K562 (cell line): Measurements from ENCODE around the gene ASB6. TPM values are rescaled to one million over a fixed set of nuclear protein-coding genes. Genes with fewer than 3 reads are reported as not detected.

Experiments used
- ARID2 ChIP-seq: fragments of 450-650 bp; IDR thresholded peaks from 2 replicates; pipeline ENCODE4 v1.6.1; 2017; ENCODE audit warnings: antibody characterized with exemption, mild to moderate bottlenecking
- CBFB ChIP-seq: sonication (generic); formaldehyde crosslinking; IDR thresholded peaks from 2 replicates; pipeline ENCODE4 v1.4.0; 2020; ENCODE audit warnings: mild to moderate bottlenecking, missing genetic modification reagents
- GTF2A2 ChIP-seq: IDR thresholded peaks from 2 replicates; pipeline ENCODE4 v1.6.1; 2016; ENCODE audit warnings: mild to moderate bottlenecking, missing genetic modification characterization, missing compliant biosample characterization
- JUN ChIP-seq, 2 experiments: sonication (generic) in 1 of 2; formaldehyde crosslinking in 1 of 2; IDR thresholded peaks; 2 replicates each; pipeline versions ENCODE4 v1.6.1 to v1.8.0; 2012 to 2022; ENCODE audit warnings: borderline replicate concordance in 2 of 2, mild to moderate bottlenecking in 2 of 2, improper control_type of control experiment in 1 of 2, low read depth in 1 of 2, low read length in 1 of 2, missing genetic modification reagents in 1 of 2
- KAT8 ChIP-seq: fragments of 450-650 bp; IDR thresholded peaks from 2 replicates; pipeline ENCODE4 v1.6.1; 2016; ENCODE audit warnings: low read depth, mild to moderate bottlenecking
- KDM2B ChIP-seq: fragments of 250-450 bp; sonication (Bioruptor Pico); IDR thresholded peaks from 2 replicates; pipeline ENCODE4 v1.8.0; 2021; ENCODE audit warnings: mild to moderate bottlenecking, moderate library complexity
- NFRKB ChIP-seq: fragments of 450-650 bp; IDR thresholded peaks from 2 replicates; pipeline ENCODE4 v1.6.1; 2016; ENCODE audit warnings: low read depth
- U2AF2 ChIP-seq: fragments of 200-400 bp; formaldehyde crosslinking; optimal IDR thresholded peaks from 2 replicates; pipeline ENCODE3; 2017; ENCODE audit warnings: low read depth, mild to moderate bottlenecking, low read length
- XRCC3 ChIP-seq: fragments of 450-650 bp; IDR thresholded peaks from 2 replicates; pipeline ENCODE4 v1.6.1; 2017; ENCODE audit warnings: mild to moderate bottlenecking, moderate library complexity
- XRCC4 ChIP-seq: IDR thresholded peaks from one replicate; pipeline ENCODE4 v1.6.1; 2011; ENCODE audit not compliant: insufficient read depth, insufficient read length; ENCODE audit errors: extremely low read depth
- ZEB2 ChIP-seq: fragments of 450-650 bp; IDR thresholded peaks from 2 replicates; pipeline ENCODE4 v1.6.1; 2016
- ZNF217 ChIP-seq: sonication (generic); formaldehyde crosslinking; IDR thresholded peaks from 2 replicates; pipeline ENCODE4 v1.8.0; 2022; ENCODE audit warnings: mild to moderate bottlenecking, missing genetic modification reagents
- ZNF282 ChIP-seq: sonication (generic); formaldehyde crosslinking; IDR thresholded peaks from 2 replicates; pipeline ENCODE4 v1.8.1; 2023; ENCODE audit warnings: missing genetic modification reagents
- ZNF445 ChIP-seq: fragments of 250-450 bp; sonication (Bioruptor Pico); IDR thresholded peaks from 2 replicates; pipeline ENCODE4 v1.4.0; 2020; ENCODE audit warnings: low read depth, mild to moderate bottlenecking, moderate library complexity
- ZNF586 ChIP-seq: fragments of 450-650 bp; formaldehyde crosslinking; conservative IDR thresholded peaks from 2 replicates; pipeline ENCODE4 v1.4.0; 2020; ENCODE audit warnings: mild to moderate bottlenecking, moderate library complexity
- ZNF707 ChIP-seq: fragments of 250-450 bp; sonication (Bioruptor Pico); conservative IDR thresholded peaks from 2 replicates; pipeline ENCODE4 v1.8.0; 2022; ENCODE audit warnings: inconsistent platforms, mild to moderate bottlenecking, moderate library complexity
- polyA plus RNA-seq, 8 experiments: library from polyadenylated mRNA; depleted of rRNA in 4 of 8; stranded (reverse) in 5 of 8; unstranded in 3 of 8; fragments of >200 nt; fragmentation: Nextera tagmentation in 2 of 8; fragmentation: Illumina TruSeq in 1 of 8; extraction: Ambion mirVana in 2 of 8; extraction: Trizol in 1 of 8; gene quantifications; 2 replicates each; pipeline versions ENCODE4 v1.2.1 to v1.2.3, GENCODE V29; 2011 to 2014; ENCODE audit warnings: inconsistent platforms in 1 of 8, missing spikeins in 1 of 8
- total RNA-seq, 7 experiments: library from RNA; depleted of rRNA in 6 of 7; stranded (reverse); fragments of >200 nt in 6 of 7; fragmentation: Illumina TruSeq in 2 of 7; extraction: Trizol in 2 of 7; gene quantifications; 2 replicates each; pipeline versions ENCODE4 v1.2.1 to v1.2.3, GENCODE V29; 2011 to 2021; ENCODE audit warnings: low replicate concordance in 1 of 7
- TF ChIP-seq, protein P1 (sequence below): sonication (generic); formaldehyde crosslinking; IDR thresholded peaks from 2 replicates; pipeline ENCODE4 v1.8.0; 2023; ENCODE audit warnings: mild to moderate bottlenecking, missing genetic modification reagents
- TF ChIP-seq, protein P2 (sequence below): fragments of 450-650 bp; IDR thresholded peaks from 2 replicates; pipeline ENCODE4 v1.6.1; 2017; ENCODE audit warnings: antibody characterized with exemption, mild to moderate bottlenecking
- TF ChIP-seq, protein P3 (sequence below): fragments of 250-450 bp; sonication (Bioruptor Pico); IDR thresholded peaks from 2 replicates; pipeline ENCODE4 v1.8.0; 2022; ENCODE audit warnings: moderate library complexity, mild to moderate bottlenecking, inconsistent platforms
- TF ChIP-seq, protein P4 (sequence below): sonication (generic); formaldehyde crosslinking; IDR thresholded peaks from 2 replicates; pipeline ENCODE4 v1.9.0; 2022; ENCODE audit warnings: mild to moderate bottlenecking, missing genetic modification reagents
- TF ChIP-seq, protein P5 (sequence below), 2 experiments: fragments of 450-650 bp in 1 of 2; sonication (generic) in 1 of 2; formaldehyde crosslinking; conservative IDR thresholded peaks; 2 replicates each; pipeline versions ENCODE4 v1.4.0 to v1.8.1; 2020 to 2022; ENCODE audit warnings: mild to moderate bottlenecking in 1 of 2, missing genetic modification reagents in 1 of 2

The ASB6 gene
- total and polyA plus RNA-seq, 9 of the 15 experiments (the other 6 are each of a cell fraction or from before 2014, with no cell fraction given), result 0.92 to 17.8 (median 11.3) TPM

DNA sequence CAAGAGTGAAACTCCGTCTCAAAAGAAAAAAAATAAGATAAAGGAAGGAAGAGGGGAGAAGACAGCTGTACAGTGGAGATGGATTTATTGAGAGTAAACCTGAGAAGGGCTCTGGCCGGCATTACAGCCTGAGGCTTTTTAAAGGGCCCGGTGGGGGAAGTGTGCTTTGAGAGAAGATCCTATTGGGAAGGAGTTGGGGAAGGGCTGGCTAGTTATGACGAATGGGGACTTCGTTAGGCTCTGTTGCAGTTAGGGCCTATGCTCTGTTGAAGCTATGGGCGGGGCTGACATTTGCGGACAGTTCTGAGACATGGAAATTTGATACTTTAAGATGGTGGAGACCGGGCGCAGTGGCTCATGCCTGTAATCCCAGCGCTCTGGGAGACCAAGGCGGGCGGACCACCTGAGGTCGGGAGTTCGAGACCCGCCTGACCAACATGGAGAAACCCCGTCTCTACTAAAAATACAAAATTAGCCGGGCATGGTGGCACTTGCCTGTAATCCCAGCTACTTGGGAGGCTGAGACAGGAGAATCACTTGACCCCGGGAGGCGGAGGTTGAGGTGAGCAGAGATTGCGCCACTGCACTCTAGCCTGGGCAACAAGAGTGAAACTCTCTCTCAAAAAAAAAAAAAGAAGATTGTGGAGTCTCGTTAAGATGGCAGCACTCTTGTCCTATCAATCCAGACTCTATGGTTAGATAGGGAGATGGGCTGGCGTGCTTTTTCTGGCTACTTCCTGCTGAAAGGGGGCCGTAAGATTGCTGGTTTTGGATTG lies 54.3 kb downstream of the ASB6 start (continued):
- TF ChIP-seq, protein P1, sequence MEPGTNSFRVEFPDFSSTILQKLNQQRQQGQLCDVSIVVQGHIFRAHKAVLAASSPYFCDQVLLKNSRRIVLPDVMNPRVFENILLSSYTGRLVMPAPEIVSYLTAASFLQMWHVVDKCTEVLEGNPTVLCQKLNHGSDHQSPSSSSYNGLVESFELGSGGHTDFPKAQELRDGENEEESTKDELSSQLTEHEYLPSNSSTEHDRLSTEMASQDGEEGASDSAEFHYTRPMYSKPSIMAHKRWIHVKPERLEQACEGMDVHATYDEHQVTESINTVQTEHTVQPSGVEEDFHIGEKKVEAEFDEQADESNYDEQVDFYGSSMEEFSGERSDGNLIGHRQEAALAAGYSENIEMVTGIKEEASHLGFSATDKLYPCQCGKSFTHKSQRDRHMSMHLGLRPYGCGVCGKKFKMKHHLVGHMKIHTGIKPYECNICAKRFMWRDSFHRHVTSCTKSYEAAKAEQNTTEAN (CRISPR knock-in tag), result no peak
- TF ChIP-seq ZNF217 (CRISPR knock-in tag) (no peak), NFRKB (0 out of 2 replicates have a peak, but pooled peaks have one; percentile 65), JUN (IDR thresholded peaks at IDR 0.05; ENCODE audit: borderline replicate concordance, low read depth, low read length) (no peak), JUN (CRISPR knock-in tag; IDR thresholded peaks at IDR 0.05; ENCODE audit: borderline replicate concordance) (no peak; the same call in 1 of the 2 replicates), ZNF445 (CRISPR knock-in tag) (no peak), ARID2 (no peak), KAT8 (no peak; the same call in 1 of the 2 replicates), ZNF282 (no peak), ZEB2 (no peak; the same call in 1 of the 2 replicates), XRCC3 (no peak), XRCC4 (no peak), CBFB (no peak), GTF2A2 (tag) (peak; percentile 82), KDM2B (CRISPR knock-in tag) (no peak), ZNF586 (CRISPR knock-in tag) (no peak), ZNF707 (CRISPR knock-in tag) (no peak), U2AF2 (no peak)
- TF ChIP-seq, protein P2, sequence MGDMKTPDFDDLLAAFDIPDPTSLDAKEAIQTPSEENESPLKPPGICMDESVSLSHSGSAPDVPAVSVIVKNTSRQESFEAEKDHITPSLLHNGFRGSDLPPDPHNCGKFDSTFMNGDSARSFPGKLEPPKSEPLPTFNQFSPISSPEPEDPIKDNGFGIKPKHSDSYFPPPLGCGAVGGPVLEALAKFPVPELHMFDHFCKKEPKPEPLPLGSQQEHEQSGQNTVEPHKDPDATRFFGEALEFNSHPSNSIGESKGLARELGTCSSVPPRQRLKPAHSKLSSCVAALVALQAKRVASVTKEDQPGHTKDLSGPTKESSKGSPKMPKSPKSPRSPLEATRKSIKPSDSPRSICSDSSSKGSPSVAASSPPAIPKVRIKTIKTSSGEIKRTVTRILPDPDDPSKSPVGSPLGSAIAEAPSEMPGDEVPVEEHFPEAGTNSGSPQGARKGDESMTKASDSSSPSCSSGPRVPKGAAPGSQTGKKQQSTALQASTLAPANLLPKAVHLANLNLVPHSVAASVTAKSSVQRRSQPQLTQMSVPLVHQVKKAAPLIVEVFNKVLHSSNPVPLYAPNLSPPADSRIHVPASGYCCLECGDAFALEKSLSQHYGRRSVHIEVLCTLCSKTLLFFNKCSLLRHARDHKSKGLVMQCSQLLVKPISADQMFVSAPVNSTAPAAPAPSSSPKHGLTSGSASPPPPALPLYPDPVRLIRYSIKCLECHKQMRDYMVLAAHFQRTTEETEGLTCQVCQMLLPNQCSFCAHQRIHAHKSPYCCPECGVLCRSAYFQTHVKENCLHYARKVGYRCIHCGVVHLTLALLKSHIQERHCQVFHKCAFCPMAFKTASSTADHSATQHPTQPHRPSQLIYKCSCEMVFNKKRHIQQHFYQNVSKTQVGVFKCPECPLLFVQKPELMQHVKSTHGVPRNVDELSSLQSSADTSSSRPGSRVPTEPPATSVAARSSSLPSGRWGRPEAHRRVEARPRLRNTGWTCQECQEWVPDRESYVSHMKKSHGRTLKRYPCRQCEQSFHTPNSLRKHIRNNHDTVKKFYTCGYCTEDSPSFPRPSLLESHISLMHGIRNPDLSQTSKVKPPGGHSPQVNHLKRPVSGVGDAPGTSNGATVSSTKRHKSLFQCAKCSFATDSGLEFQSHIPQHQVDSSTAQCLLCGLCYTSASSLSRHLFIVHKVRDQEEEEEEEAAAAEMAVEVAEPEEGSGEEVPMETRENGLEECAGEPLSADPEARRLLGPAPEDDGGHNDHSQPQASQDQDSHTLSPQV, result no peak; the same call in none of the 2 replicates
- TF ChIP-seq, protein P3, sequence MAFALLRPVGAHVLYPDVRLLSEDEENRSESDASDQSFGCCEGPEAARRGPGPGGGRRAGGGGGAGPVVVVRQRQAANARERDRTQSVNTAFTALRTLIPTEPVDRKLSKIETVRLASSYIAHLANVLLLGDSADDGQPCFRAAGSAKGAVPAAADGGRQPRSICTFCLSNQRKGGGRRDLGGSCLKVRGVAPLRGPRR (CRISPR knock-in tag), result peak; percentile 75; the same call in 1 of the 2 replicates
- TF ChIP-seq, protein P4, sequence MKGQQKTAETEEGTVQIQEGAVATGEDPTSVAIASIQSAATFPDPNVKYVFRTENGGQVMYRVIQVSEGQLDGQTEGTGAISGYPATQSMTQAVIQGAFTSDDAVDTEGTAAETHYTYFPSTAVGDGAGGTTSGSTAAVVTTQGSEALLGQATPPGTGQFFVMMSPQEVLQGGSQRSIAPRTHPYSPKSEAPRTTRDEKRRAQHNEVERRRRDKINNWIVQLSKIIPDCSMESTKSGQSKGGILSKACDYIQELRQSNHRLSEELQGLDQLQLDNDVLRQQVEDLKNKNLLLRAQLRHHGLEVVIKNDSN (CRISPR knock-in tag), result no peak
- TF ChIP-seq, protein P5, sequence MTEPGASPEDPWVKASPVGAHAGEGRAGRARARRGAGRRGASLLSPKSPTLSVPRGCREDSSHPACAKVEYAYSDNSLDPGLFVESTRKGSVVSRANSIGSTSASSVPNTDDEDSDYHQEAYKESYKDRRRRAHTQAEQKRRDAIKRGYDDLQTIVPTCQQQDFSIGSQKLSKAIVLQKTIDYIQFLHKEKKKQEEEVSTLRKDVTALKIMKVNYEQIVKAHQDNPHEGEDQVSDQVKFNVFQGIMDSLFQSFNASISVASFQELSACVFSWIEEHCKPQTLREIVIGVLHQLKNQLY (CRISPR knock-in tag; conservative IDR thresholded peaks at IDR 0.05), result no peak
